Measurements from ENCODE around the gene LAGE3.

The LAGE3 gene

GRCh38 chrX:154434394-154435168 is 44.5 kb downstream of the LAGE3 start:
- H3K27ac ChIP-seq (replicated peaks; ENCODE audit: low read length), result no peak overlapping the region
- H4K91ac ChIP-seq (ENCODE audit: low read depth, low read length, poor library complexity), result no peak overlapping the region
- no peak overlapping the region for H2AK5ac ChIP-seq (ENCODE audit: low read depth, low read length)
- no peak for DNase-seq (ENCODE audit: low spot score)
- H3K23ac ChIP-seq (ENCODE audit: low read depth, low read length, poor library complexity), result no peak overlapping the region
- no peak overlapping the region for H3K14ac ChIP-seq (ENCODE audit: low read length)
- peaks cover 7% of the 10 kb centered on the region in 2 donors for H3K4me1 ChIP-seq (ENCODE audit: control insufficient read depth in 2 of 2, insufficient read depth in 1 of 2, low read depth in 1 of 2, low read length in 2 of 2)
- H2BK5ac ChIP-seq (ENCODE audit: low read length), result no peak overlapping the region
- no peak overlapping the region for H3K4ac ChIP-seq (ENCODE audit: low read length)
- H3K79me1 ChIP-seq (ENCODE audit: low read depth, low read length), result peaks cover 13% of the 10 kb centered on the region
- H3K18ac ChIP-seq (ENCODE audit: low read length), result no peak overlapping the region
- H2BK120ac ChIP-seq (ENCODE audit: low read depth, low read length), result no peak overlapping the region
- no peak overlapping the region for H2BK12ac ChIP-seq (ENCODE audit: low read length)
- no peak overlapping the region for H3K4me3 ChIP-seq (ENCODE audit: low read length in 2 of 2)
- H2AFZ ChIP-seq (ENCODE audit: low read length), result no peak overlapping the region
- no peak overlapping the region for H2BK15ac ChIP-seq (ENCODE audit: low read length)
- H3K4me2 ChIP-seq (ENCODE audit: insufficient read depth, low read length, poor library complexity, severe bottlenecking), result no peak overlapping the region
- peaks cover 15 to 70% of the 10 kb centered on the region in 2 donors for H3K36me3 ChIP-seq (replicated peaks in 1 of 2; ENCODE audit: control insufficient read depth in 2 of 2, insufficient read depth in 2 of 2, low read length in 2 of 2)
- no peaks in the 10 kb centered on the region for H3K9me3 ChIP-seq (replicated peaks in 1 of 2; ENCODE audit: control insufficient read depth in 2 of 2, insufficient read depth in 1 of 2, low read depth in 1 of 2, low read length in 2 of 2)
- WGBS, 2 donors (ENCODE audit: extremely low coverage in 2 of 2, insufficient read length in 2 of 2, insufficient replicate concordance in 1 of 2), result no CpG with 5 or more reads among the region's 7 CpGs
- H4K8ac ChIP-seq (ENCODE audit: low read depth, low read length), result no peak overlapping the region
- H3K27me3 ChIP-seq (ENCODE audit: control insufficient read depth in 3 of 3, insufficient read depth in 3 of 3, low read depth in 1 of 3, low read length in 3 of 3), result no peaks in the 10 kb centered on the region
- H3K9ac ChIP-seq (ENCODE audit: low read depth, low read length, poor library complexity), result no peak overlapping the region

DNA sequence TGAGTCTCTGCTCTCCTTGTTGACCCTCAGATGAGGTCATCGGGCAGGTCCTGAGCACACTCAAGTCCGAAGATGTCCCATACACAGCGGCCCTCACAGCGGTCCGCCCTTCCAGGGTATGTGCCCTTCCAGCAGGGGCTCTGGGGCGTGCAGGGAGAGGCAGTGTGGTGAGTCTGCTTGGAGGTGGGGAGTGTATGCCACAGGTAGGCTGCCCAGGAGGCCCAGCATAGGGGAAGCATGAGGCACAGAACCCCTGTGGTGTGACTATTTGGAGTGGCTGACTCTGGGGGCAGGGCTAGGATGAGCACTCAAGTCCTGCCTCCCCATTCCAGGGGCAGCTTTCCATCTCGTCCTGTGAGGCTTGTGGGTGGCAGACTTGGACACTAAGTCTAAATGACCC is 45.5 kb downstream of the LAGE3 start:
- no peak overlapping the region for H2BK15ac ChIP-seq (ENCODE audit: low read length)
- no peak overlapping the region for H2BK5ac ChIP-seq (ENCODE audit: low read length)
- WGBS, 2 donors (ENCODE audit: extremely low coverage in 2 of 2, insufficient read length in 2 of 2, insufficient replicate concordance in 1 of 2), result no CpG with 5 or more reads among the region's 7 CpGs
- H3K36me3 ChIP-seq (replicated peaks in 1 of 2; ENCODE audit: control insufficient read depth in 2 of 2, insufficient read depth in 2 of 2, low read length in 2 of 2), result peaks cover 9 to 61% of the 10 kb centered on the region in 2 donors
- H2AK5ac ChIP-seq (ENCODE audit: low read depth, low read length), result no peak overlapping the region
- no peak overlapping the region for H3K23ac ChIP-seq (ENCODE audit: low read depth, low read length, poor library complexity)
- no peak overlapping the region for H3K27ac ChIP-seq (replicated peaks; ENCODE audit: low read length)
- no peak overlapping the region for H3K4me2 ChIP-seq (ENCODE audit: insufficient read depth, low read length, poor library complexity, severe bottlenecking)
- DNase-seq (ENCODE audit: low spot score), result no peak
- no peak overlapping the region for H3K4me3 ChIP-seq (ENCODE audit: low read length in 2 of 2)
- H3K4ac ChIP-seq (ENCODE audit: low read length), result no peak overlapping the region
- no peaks in the 10 kb centered on the region for H3K9me3 ChIP-seq (replicated peaks in 1 of 2; ENCODE audit: control insufficient read depth in 2 of 2, insufficient read depth in 1 of 2, low read depth in 1 of 2, low read length in 2 of 2)
- H3K18ac ChIP-seq (ENCODE audit: low read length), result no peak overlapping the region
- H3K4me1 ChIP-seq (ENCODE audit: control insufficient read depth in 2 of 2, insufficient read depth in 1 of 2, low read depth in 1 of 2, low read length in 2 of 2), result peaks cover 7 to 12% of the 10 kb centered on the region in 2 donors
- H2AFZ ChIP-seq (ENCODE audit: low read length), result no peak overlapping the region
- H3K79me1 ChIP-seq (ENCODE audit: low read depth, low read length), result peaks cover 18% of the 10 kb centered on the region
- H3K9ac ChIP-seq (ENCODE audit: low read depth, low read length, poor library complexity), result no peak overlapping the region
- no peak overlapping the region for H2BK120ac ChIP-seq (ENCODE audit: low read depth, low read length)
- H3K14ac ChIP-seq (ENCODE audit: low read length), result no peak overlapping the region
- no peak overlapping the region for H2BK12ac ChIP-seq (ENCODE audit: low read length)
- H4K91ac ChIP-seq (ENCODE audit: low read depth, low read length, poor library complexity), result no peak overlapping the region
- no peak overlapping the region for H4K8ac ChIP-seq (ENCODE audit: low read depth, low read length)
- no peaks in the 10 kb centered on the region for H3K27me3 ChIP-seq (ENCODE audit: control insufficient read depth in 3 of 3, insufficient read depth in 3 of 3, low read depth in 1 of 3, low read length in 3 of 3)

GRCh38 chrX:154432210-154432609 is 46.9 kb downstream of the LAGE3 start:
- no CpG with 5 or more reads among the region's 8 CpGs for WGBS, 2 donors (ENCODE audit: extremely low coverage in 2 of 2, insufficient read length in 2 of 2, insufficient replicate concordance in 1 of 2)
- peaks cover 4 to 6% of the 10 kb centered on the region in 2 donors for H3K4me1 ChIP-seq (ENCODE audit: control insufficient read depth in 2 of 2, insufficient read depth in 1 of 2, low read depth in 1 of 2, low read length in 2 of 2)
- no peak overlapping the region for H3K14ac ChIP-seq (ENCODE audit: low read length)

DNA sequence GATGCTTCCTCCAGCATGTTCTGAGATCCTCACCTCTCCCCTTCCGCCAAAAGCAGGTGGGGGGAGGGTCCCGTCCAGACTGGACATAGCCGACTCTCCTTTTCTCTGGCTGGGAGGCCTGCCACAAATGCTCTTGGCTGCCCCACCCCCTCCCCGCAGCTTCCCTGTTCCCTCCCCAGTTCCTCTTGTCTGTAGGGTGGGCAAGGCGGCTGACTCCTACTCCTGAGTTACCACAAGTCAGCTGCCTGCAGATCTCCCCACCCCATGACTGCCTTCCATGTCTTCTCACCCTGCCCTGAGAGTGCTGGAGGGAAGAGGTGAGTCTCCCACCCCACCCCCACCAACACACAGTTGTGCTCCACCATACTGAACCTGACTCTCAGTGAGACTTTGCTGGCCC is 47.7 kb downstream of the LAGE3 start:
- Histone ChIP-seq H2BK15ac (ENCODE audit: low read length) (no peak overlapping the region), H4K91ac (ENCODE audit: low read depth, low read length, poor library complexity) (no peak overlapping the region), H3K9me3 (replicated peaks in 1 of 2; ENCODE audit: control insufficient read depth in 2 of 2, insufficient read depth in 1 of 2, low read depth in 1 of 2, low read length in 2 of 2) (no peaks in the 10 kb centered on the region), H2BK12ac (ENCODE audit: low read length) (no peak overlapping the region), H3K36me3 (replicated peaks in 1 of 2; ENCODE audit: control insufficient read depth in 2 of 2, insufficient read depth in 2 of 2, low read length in 2 of 2) (peaks cover 7 to 53% of the 10 kb centered on the region in 2 donors), H3K27ac (replicated peaks; ENCODE audit: low read length) (no peak overlapping the region), H2AFZ (ENCODE audit: low read length) (no peak overlapping the region), H4K8ac (ENCODE audit: low read depth, low read length) (no peak overlapping the region), H3K4me2 (ENCODE audit: insufficient read depth, low read length, poor library complexity, severe bottlenecking) (no peak overlapping the region), H3K4me1 (ENCODE audit: control insufficient read depth in 2 of 2, insufficient read depth in 1 of 2, low read depth in 1 of 2, low read length in 2 of 2) (peaks cover 3 to 6% of the 10 kb centered on the region in 2 donors), H2BK5ac (ENCODE audit: low read length) (no peak overlapping the region), H3K4me3 (ENCODE audit: low read length in 2 of 2) (no peak overlapping the region), H3K23ac (ENCODE audit: low read depth, low read length, poor library complexity) (no peak overlapping the region), H3K79me1 (ENCODE audit: low read depth, low read length) (peaks cover 11% of the 10 kb centered on the region), H3K18ac (ENCODE audit: low read length) (no peak overlapping the region), H2AK5ac (ENCODE audit: low read depth, low read length) (no peak overlapping the region), H2BK120ac (ENCODE audit: low read depth, low read length) (no peak overlapping the region), H3K14ac (ENCODE audit: low read length) (no peak overlapping the region), H3K27me3 (ENCODE audit: control insufficient read depth in 3 of 3, insufficient read depth in 3 of 3, low read depth in 1 of 3, low read length in 3 of 3) (no peaks in the 10 kb centered on the region), H3K9ac (ENCODE audit: low read depth, low read length, poor library complexity) (no peak overlapping the region), H3K4ac (ENCODE audit: low read length) (no peak overlapping the region)
- WGBS, 2 donors (ENCODE audit: extremely low coverage in 2 of 2, insufficient read length in 2 of 2, insufficient replicate concordance in 1 of 2), result no CpG with 5 or more reads among the region's 5 CpGs
- DNase-seq (ENCODE audit: low spot score), result no peak

More at GRCh38 chrX:154432210-154432609, 46.9 kb downstream of the LAGE3 start:
- Histone ChIP-seq H4K8ac (ENCODE audit: low read depth, low read length) (no peak overlapping the region), H2AK5ac (ENCODE audit: low read depth, low read length) (no peak overlapping the region), H3K18ac (ENCODE audit: low read length) (no peak overlapping the region), H3K4ac (ENCODE audit: low read length) (no peak overlapping the region), H2BK5ac (ENCODE audit: low read length) (no peak overlapping the region), H2AFZ (ENCODE audit: low read length) (no peak overlapping the region), H3K9me3 (replicated peaks in 1 of 2; ENCODE audit: control insufficient read depth in 2 of 2, insufficient read depth in 1 of 2, low read depth in 1 of 2, low read length in 2 of 2) (no peaks in the 10 kb centered on the region), H3K9ac (ENCODE audit: low read depth, low read length, poor library complexity) (no peak overlapping the region), H2BK12ac (ENCODE audit: low read length) (no peak overlapping the region), H3K79me1 (ENCODE audit: low read depth, low read length) (peaks cover 13% of the 10 kb centered on the region), H3K23ac (ENCODE audit: low read depth, low read length, poor library complexity) (no peak overlapping the region), H3K27ac (replicated peaks; ENCODE audit: low read length) (no peak overlapping the region), H3K4me2 (ENCODE audit: insufficient read depth, low read length, poor library complexity, severe bottlenecking) (no peak overlapping the region), H2BK120ac (ENCODE audit: low read depth, low read length) (no peak overlapping the region), H3K36me3 (replicated peaks in 1 of 2; ENCODE audit: control insufficient read depth in 2 of 2, insufficient read depth in 2 of 2, low read length in 2 of 2) (peaks cover 7 to 54% of the 10 kb centered on the region in 2 donors), H3K4me3 (ENCODE audit: low read length in 2 of 2) (no peak overlapping the region), H4K91ac (ENCODE audit: low read depth, low read length, poor library complexity) (no peak overlapping the region), H3K27me3 (ENCODE audit: control insufficient read depth in 3 of 3, insufficient read depth in 3 of 3, low read depth in 1 of 3, low read length in 3 of 3) (no peaks in the 10 kb centered on the region), H2BK15ac (ENCODE audit: low read length) (no peak overlapping the region)
- no peak for DNase-seq (ENCODE audit: low spot score)
